22Rv1 (cell line): Measurements from ENCODE around the gene PTPN3.

Source experiments
- ZFX ChIP-seq: fragments of 450-650 bp; IDR thresholded peaks from 2 replicates; pipeline ENCODE4 v1.6.1; 2017; ENCODE audit warnings: antibody characterized with exemption, borderline replicate concordance
- TF ChIP-seq, protein P1 (sequence below): fragments of 450-650 bp; IDR thresholded peaks from 2 replicates; pipeline ENCODE4 v1.5.1; 2017; ENCODE audit warnings: mild to moderate bottlenecking

DNA sequence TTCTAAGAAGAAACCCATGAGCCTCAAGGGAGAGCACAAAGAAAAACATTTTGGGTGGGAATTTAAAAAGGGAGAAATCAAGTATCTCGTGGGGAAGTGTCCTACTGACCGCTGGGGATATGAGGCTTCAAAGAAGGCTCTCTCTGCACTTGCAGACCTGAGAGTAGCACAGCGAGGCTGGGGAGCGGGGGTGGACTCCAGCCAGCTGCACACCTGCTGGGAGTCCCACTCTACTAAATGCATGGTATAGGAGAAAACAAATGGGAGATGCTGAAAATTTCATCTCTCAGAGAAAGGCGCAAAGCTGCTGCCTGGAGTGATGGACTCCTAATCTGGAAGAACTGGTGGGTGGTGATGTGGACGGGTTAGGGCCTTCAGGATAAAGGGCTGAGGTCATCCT is 110.3 kb downstream of the PTPN3 start:
- TF ChIP-seq, protein P1, sequence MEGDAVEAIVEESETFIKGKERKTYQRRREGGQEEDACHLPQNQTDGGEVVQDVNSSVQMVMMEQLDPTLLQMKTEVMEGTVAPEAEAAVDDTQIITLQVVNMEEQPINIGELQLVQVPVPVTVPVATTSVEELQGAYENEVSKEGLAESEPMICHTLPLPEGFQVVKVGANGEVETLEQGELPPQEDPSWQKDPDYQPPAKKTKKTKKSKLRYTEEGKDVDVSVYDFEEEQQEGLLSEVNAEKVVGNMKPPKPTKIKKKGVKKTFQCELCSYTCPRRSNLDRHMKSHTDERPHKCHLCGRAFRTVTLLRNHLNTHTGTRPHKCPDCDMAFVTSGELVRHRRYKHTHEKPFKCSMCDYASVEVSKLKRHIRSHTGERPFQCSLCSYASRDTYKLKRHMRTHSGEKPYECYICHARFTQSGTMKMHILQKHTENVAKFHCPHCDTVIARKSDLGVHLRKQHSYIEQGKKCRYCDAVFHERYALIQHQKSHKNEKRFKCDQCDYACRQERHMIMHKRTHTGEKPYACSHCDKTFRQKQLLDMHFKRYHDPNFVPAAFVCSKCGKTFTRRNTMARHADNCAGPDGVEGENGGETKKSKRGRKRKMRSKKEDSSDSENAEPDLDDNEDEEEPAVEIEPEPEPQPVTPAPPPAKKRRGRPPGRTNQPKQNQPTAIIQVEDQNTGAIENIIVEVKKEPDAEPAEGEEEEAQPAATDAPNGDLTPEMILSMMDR: no peak
- no peak for TF ChIP-seq ZFX
